Hepatocyte (in vitro differentiated cells): ENCODE data around the gene HOXD1.

Experiments
- CTCF ChIP-seq: fragments of 200-600 bp; sonication (generic); IDR thresholded peaks from 2 replicates; pipeline ENCODE4 v1.5.1; 2016; ENCODE audit warnings: antibody characterized with exemption, mild to moderate bottlenecking; ENCODE audit not compliant: poor library complexity
- EZH2phosphoT487 ChIP-seq: fragments of 200-600 bp; sonication (generic); IDR thresholded peaks from one replicate; pipeline ENCODE4 v1.6.1; 2018; ENCODE audit warnings: antibody characterized with exemption, mild to moderate bottlenecking, low read depth, moderate library complexity; ENCODE audit not compliant: unreplicated experiment, severe bottlenecking

DNA sequence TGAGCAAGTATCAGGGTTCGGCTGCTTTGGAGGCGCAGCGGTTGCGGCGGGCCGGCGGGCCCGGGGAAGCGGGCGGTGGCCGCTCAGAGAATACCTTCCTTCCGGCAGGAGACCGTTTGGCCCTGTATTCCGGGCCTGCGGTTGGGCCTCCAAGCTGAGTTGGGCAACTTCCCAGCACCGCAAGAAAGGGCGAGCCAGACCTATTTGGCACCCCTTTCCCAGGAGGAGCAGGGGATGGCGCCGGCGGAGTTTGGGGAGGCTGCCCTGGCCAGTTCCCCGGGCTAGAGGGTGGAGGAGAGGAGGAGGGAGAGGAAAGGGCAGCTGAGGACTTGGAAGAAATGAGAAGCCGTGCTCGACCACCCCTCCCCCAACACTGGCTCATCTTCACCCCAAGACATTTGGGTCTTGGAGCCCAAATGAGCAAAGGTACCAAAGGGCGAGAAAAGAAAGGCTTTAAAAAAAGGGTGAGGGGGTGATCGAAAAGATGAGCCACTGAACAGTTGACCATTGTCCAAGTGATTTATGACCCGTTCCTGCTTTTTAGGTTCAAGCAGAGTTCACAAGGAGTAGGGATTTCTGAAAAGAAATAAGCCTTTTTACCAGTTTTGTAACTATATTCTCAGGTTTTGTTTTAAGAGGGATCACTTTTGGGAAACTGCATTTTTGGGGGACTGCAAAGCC is 23.0 kb upstream of the HOXD1 start:
- TF ChIP-seq CTCF (no peak), EZH2phosphoT487 (peak; percentile 72)
